GM18907 (cell line): ENCODE measurements around the gene METTL14.
A peak's percentile ranks its signal among the peaks of the same experiment; 100 is the strongest.

ENCODE experiments used
- ATAC-seq: cut with Tn5 transposase; IDR thresholded peaks from one replicate; pipeline ENCODE4 v1.9.1; 2021; ENCODE audit warnings: mild to moderate bottlenecking, moderate library complexity; ENCODE audit not compliant: unreplicated experiment

The METTL14 gene

DNA sequence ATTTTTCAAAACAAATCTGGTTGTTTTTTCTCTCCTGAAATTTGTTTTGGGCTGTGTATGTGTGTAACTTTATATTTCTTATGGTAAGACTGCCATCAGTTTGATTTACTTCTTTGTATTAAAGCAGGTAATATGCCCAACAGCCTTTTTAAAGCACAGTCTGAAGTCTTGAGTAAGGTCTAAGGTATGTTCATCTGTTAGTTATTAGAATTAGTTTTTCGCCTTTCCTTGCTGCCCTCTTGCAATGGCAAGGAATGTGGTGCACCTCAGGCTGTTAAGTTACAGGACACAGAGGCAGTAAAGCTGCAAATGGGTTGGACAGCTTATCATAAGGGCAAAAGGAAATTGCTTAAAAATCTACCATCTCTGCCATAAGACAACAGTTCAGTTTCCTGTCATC lies 71.8 kb downstream of the METTL14 start:
- ATAC-seq: no peak

- ATAC-seq: no peak
Measured at GRCh38 chr4:118757761-118758251, 72.6 kb downstream of the METTL14 start.

DNA sequence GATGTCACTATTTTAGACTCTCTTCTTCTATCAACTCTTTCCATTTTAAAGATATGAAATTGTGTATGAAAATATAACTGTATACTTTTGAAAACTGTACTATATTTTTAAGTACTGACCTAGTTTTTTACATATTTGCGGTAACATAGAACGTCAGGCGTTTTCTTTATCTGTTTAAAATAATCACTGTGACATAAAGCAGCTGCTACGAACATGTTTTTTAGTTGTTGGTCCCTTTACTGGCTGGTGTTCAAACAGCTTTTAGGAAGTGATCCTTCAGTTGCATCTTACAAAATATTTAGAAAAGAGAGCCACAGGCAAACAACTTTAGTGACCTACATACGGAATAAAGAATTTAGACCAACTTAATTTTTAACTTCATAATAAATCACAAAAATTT lies 73.1 kb downstream of the METTL14 start:
- no peak for ATAC-seq

GRCh38 chr4:118759481-118759880 lies 74.3 kb downstream of the METTL14 start:
- ATAC-seq: no peak

DNA sequence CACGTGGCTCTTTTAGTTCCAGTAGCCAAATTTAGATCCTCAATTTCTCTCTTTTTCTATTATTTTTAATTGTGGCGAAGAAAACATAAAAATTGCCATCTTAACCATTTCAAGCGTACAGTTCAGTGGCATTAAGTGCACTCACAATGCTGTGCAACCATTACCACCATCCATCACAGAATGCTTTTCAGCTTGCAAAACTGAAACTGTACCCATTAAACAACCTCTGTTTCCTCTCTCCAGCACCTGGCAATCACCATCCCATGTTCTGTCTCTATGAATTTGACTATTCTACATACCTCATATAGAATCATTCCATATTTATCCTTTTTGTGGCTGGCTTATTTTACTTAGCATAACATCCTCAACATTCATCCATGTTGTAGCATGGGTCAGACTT lies 74.9 kb downstream of the METTL14 start:
- peak; percentile 56 for ATAC-seq

- ATAC-seq: peak; percentile 98
Measured at GRCh38 chr4:118760493-118760892, 75.3 kb downstream of the METTL14 start.

DNA sequence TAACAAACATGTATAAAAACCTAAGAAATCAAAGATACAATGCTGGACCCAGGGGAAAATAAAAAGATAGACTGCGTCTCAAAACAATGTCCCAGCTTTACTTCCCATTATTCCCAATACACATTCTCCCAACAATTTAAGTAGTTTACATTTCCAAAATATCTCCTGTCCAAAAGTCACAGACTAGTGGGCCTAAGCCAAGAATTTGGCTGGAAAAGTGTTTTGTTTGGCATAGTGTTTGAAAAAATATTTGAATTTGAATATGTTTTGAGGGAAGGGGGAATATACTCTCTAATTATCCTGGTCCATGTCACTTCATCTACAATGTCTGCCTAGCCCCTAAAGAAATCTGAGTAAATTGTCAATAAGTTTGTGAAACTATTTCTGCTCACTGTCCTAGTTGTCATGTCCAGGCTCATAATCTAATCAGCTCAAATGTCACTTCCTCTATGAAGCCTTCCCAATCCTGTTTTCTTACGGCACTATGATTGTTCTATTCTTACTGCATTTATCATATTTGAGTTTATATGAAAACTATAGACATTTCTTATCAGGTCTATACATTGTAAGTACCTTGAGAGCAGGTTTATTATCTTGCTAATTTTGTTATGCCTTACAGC lies 76.3 kb downstream of the METTL14 start:
- no peak for ATAC-seq

DNA sequence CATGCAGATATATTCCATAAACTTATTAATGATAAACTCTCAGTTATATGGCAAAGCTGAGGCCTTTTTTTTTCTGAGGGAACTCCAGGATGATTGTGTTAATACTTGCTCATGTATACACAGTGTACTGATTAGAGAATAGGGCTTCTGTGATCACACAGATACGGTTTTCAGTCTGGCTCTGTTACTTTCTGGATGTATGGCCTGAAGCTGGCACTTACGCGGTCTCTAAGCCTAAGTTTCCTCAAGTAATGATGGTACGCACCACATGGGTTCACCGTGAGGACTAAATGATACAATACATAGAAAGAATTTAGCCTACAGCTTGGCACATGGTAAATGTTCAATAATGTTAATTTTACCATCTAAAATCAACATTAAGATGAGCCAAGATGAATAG lies 77.0 kb downstream of the METTL14 start:
- no peak for ATAC-seq

DNA sequence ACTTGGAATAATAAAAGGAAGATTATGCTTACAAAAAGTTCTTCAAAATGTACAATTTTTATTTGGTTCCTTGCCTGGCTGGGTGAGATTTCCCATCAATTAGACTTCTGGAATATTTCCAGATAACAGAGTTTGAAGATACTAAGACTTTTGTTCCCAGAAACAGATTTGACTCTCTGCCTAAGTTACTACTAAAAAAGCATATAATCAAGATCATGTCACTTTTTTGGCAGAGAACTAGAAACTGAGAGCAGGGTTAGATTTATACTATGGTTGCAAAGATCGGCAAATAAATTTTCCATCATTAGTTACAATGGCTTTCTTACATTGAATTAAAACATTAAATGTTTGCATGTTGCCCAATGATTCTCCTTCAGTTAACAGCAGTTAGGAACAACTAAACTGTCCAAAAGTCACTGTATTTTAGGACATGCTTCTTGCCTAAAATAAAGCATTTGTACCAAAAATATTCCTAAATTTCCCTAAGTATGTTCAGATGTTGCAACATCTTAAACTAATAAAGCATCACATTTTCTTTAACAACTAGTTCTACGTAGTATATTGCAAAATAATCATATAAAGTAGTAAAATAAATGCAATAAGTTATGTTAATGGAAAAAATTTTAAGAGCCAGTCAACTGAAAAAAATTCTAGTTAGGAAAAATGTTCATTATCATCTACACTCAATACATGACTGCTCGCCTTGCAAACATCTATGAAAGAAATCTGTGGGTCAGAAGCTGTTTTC lies 77.7 kb downstream of the METTL14 start:
- no peak for ATAC-seq
